ENCODE data around the gene HIP1R. TPM values are rescaled to one million over a fixed set of nuclear protein-coding genes. Genes with fewer than 3 reads are reported as not detected.

The HIP1R gene
- total and polyA plus RNA-seq, 2 of the 13 experiments (the other 11 are each of a cell fraction or from before 2014, with no cell fraction given): 18.4 to 25.5 TPM

- TF ChIP-seq ZBTB37 (CRISPR knock-in tag; IDR thresholded peaks at IDR 0.05) (no peak), REST (IDR thresholded peaks at IDR 0.05; ENCODE audit: borderline replicate concordance in 1 of 2, low read depth in 1 of 2, low read length in 2 of 2) (no peak)
Observed at GRCh38 chr12:122856999-122857671, 21.9 kb downstream of the HIP1R start (continued).

- no peak for FAIRE-seq
- Histone ChIP-seq H3K27ac (ENCODE audit: extremely low read length, insufficient read depth, low read length) (no peak overlapping the region), H3K4me2 (ENCODE audit: low read depth, low read length) (no peak overlapping the region), H3K79me2 (ENCODE audit: insufficient read depth, low read length) (no peaks in the 10 kb centered on the region), H3K27me3 (ENCODE audit: control insufficient read depth in 1 of 2, insufficient read depth in 2 of 2, low read length in 2 of 2) (no peaks in the 10 kb centered on the region), H2AFZ (ENCODE audit: low read length) (no peak overlapping the region), H3K4me3 (replicated peaks in 1 of 3; ENCODE audit: insufficient read depth in 1 of 3, low read depth in 2 of 3, low read length in 3 of 3) (no peak overlapping the region), H4K20me1 (ENCODE audit: insufficient read depth, low read length) (no peaks in the 10 kb centered on the region), H3K4me1 (ENCODE audit: insufficient read depth, low read length) (peaks cover 44% of the 10 kb centered on the region), H3K9me3 (ENCODE audit: low read length) (no peaks in the 10 kb centered on the region), H3K36me3 (replicated peaks in 1 of 2; ENCODE audit: control insufficient read depth in 1 of 2, insufficient read depth in 2 of 2, low read length in 2 of 2) (peaks cover 0 to 3% of the 10 kb centered on the region in 2 experiments; a peak in 2 of 5 replicates), H3K9ac (ENCODE audit: insufficient read depth, low read depth, low read length) (no peak overlapping the region)
- no peak for ATAC-seq
- POLR2A ChIA-PET: no interaction called here
- CTCF ChIA-PET (ENCODE audit: low intra/inter-chr PET ratio, low total read pairs): no interaction called here
- intact Hi-C loops (cut with micrococcal nuclease; ENCODE audit: unreplicated experiment) (no loop called here), in situ Hi-C loops (cut with HindIII; ENCODE audit: extremely low pct_ligation_motif_present, low pct_unique_long_range_greater_than_20kb) (loop anchor here (25.0 kb wide), 1 partner anchor 379 kb away; the partner anchor contains the start of genes MPHOSPH9 and MTRFR)
- TF ChIP-seq IRF2 (CRISPR knock-in tag; IDR thresholded peaks at IDR 0.05) (no peak), SYNCRIP (IDR thresholded peaks at IDR 0.05; ENCODE audit: insufficient read depth, low read depth, low read length) (no peak), FOXK2 (IDR thresholded peaks at IDR 0.05) (no peak), ZNF7 (CRISPR knock-in tag; IDR thresholded peaks at IDR 0.05) (no peak), ZSCAN31 (CRISPR knock-in tag; IDR thresholded peaks at IDR 0.05; ENCODE audit: low read depth) (no peak), ZNF75D (CRISPR knock-in tag; IDR thresholded peaks at IDR 0.05; ENCODE audit: borderline replicate concordance) (no peak), MAFG (CRISPR knock-in tag; IDR thresholded peaks at IDR 0.05) (no peak), GTF3A (CRISPR knock-in tag; conservative IDR thresholded peaks at IDR 0.05) (no peak)
- BruUV-seq (replicated peaks): no TSS peak
- no peak for DNase-seq (ENCODE audit: low spot score)
- 93% methylated on average over 3 of the region's 14 CpGs for WGBS (ENCODE audit: low lambda C conversion rate)
Observed at GRCh38 chr12:122858171-122858570, 22.9 kb downstream of the HIP1R start.

Data from HepG2 (cell line).